HG03571 (cell line): ENCODE measurements around the gene STEAP1.

Source experiments
- ATAC-seq: cut with Tn5 transposase; IDR thresholded peaks from one replicate; pipeline ENCODE4 v1.9.1; 2021; ENCODE audit not compliant: unreplicated experiment

STEAP1 gene

DNA sequence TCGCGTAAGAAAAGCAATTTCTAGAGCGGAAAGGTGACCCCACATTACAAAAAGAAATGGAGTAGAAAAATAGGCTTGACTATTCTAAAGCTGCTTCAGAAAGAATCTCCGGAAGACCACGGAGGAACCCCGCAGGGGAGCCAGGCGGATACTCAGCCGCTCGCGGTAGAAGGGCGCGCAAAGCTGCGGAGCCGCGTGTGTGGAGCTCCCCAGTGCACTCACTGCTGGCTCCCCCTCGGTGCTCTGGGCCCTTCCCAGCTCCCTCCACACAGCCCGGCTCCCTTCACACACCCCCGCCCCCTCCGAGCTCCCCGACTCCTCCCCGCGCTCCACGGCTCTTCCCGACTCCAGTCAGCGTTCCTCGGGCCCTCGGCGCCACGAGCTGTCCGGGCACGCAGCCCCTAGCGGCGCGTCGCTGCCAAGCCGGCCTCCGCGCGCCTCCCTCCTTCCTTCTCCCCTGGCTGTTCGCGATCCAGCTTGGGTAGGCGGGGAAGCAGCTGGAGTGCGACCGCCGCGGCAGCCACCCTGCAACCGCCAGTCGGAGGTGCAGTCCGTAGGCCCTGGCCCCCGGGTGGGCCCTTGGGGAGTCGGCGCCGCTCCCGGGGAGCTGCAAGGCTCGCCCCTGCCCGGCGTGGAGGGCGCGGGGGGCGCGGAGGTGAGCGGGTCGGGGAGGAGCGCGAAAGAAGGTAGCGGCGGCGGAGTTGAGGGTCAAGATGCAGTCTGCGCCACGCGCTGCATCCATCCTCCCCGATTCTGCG, 57.3 kb downstream of the STEAP1 start, which contains the start of gene STEAP2:
TSS of gene STEAP2 (plus strand) at position 350 of the 758 bp plus-strand sequence. CDS start 13,343 bp downstream, outside the sequence.
- peak; percentile 85 for ATAC-seq

DNA sequence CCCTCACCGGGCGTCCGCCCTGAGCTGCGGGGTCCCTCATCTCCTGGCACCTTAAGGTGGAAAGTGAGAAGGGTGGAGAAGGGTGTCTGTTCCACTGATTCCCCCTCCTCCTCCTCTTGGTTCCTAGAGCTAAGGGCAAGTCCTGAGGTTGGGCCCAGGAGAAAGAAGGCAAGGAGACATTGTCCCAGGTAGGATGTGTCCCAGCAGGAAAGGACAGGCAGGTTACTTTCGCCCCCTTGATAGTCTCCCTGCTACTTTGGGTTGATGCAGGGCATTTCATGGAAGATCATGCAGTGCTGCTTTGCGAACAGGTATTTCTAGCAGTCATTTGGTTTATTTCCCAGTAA, 57.9 kb downstream of the STEAP1 start:
- no peak for ATAC-seq

DNA sequence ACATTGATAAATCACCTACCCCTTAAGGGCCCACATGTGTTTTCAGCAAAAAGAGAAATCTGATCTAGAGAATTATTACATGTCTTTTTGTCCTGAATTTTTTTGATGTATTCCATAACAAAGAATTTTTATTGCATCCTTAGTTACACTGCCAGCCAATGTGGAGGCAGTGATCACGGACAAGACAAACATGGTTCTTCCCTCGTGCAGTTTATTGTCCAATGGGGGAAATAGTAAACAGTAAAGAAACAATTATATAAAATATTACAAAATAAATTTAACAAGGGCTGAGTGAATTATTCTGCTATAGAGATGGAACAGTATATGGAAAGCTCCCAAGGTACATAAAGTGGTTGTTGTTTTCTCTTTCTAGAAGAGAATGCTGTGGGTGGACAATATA, 59.3 kb downstream of the STEAP1 start:
- no peak for ATAC-seq
